SK-N-SH treated with all-trans-retinoic acid at 6 μM for 48 hours (cell line): ENCODE measurements around the gene TRIM50.
"Not testable (repeated sequence)": the region's sequence is repeated elsewhere in the genome, so short reads cannot be mapped to it uniquely, and the experiment has no call there.

Source experiments
- ATAC-seq: fragments of 200-7000 bp; cut with Tn5 transposase; 3 replicates; pipeline ENCODE4 v1.9.1; 2020; ENCODE audit warnings: mild to moderate bottlenecking, moderate library complexity
- ARNTL ChIP-seq: fragments of 450-650 bp; formaldehyde crosslinking; IDR thresholded peaks from 2 replicates; pipeline ENCODE4 v1.5.0; 2020; ENCODE audit warnings: low read depth, mild to moderate bottlenecking, moderate library complexity, borderline replicate concordance
- CSDC2 ChIP-seq: fragments of 250-450 bp; sonication (Bioruptor Pico); IDR thresholded peaks from 2 replicates; pipeline ENCODE4 v1.5.0; 2020; ENCODE audit warnings: mild to moderate bottlenecking, moderate library complexity
- ESRRG ChIP-seq: fragments of 250-450 bp; sonication (Bioruptor Pico); IDR thresholded peaks from 2 replicates; pipeline ENCODE4 v1.6.1; 2021; ENCODE audit warnings: mild to moderate bottlenecking
- GLIS3 ChIP-seq: fragments of 250-450 bp; sonication (Bioruptor Pico); IDR thresholded peaks from 2 replicates; pipeline ENCODE4 v1.5.0; 2020; ENCODE audit warnings: mild to moderate bottlenecking, moderate library complexity
- ISL1 ChIP-seq: fragments of 250-450 bp; sonication (Bioruptor Pico); IDR thresholded peaks from 2 replicates; pipeline ENCODE4 v2.1.2; 2022; ENCODE audit warnings: mild to moderate bottlenecking, moderate library complexity
- OSR1 ChIP-seq: fragments of 250-450 bp; sonication (Bioruptor Pico); IDR thresholded peaks from 2 replicates; pipeline ENCODE4 v1.8.0; 2022; ENCODE audit warnings: moderate library complexity, mild to moderate bottlenecking, inconsistent platforms
- PPARA ChIP-seq: fragments of 250-450 bp; sonication (Bioruptor Pico); IDR thresholded peaks from 2 replicates; pipeline ENCODE4 v1.5.0; 2020; ENCODE audit warnings: mild to moderate bottlenecking, borderline replicate concordance
- RARB ChIP-seq: fragments of 250-450 bp; sonication (Bioruptor Pico); IDR thresholded peaks from 2 replicates; pipeline ENCODE4 v1.8.0; 2021; ENCODE audit warnings: mild to moderate bottlenecking, moderate library complexity
- SNAI2 ChIP-seq: fragments of 250-450 bp; sonication (Bioruptor Pico); IDR thresholded peaks from 2 replicates; pipeline ENCODE4 v1.5.0; 2020; ENCODE audit warnings: mild to moderate bottlenecking, moderate library complexity
- TCF4 ChIP-seq: fragments of 250-450 bp; sonication (Bioruptor Pico); IDR thresholded peaks from 2 replicates; pipeline ENCODE4 v1.8.0; 2021; ENCODE audit warnings: mild to moderate bottlenecking, moderate library complexity, borderline replicate concordance
- TOX ChIP-seq: fragments of 250-450 bp; sonication (Bioruptor Pico); IDR thresholded peaks from 2 replicates; pipeline ENCODE4 v1.8.0; 2021; ENCODE audit warnings: mild to moderate bottlenecking, moderate library complexity, borderline replicate concordance
- ZC3H10 ChIP-seq: fragments of 250-450 bp; sonication (Bioruptor Pico); IDR thresholded peaks from 2 replicates; pipeline ENCODE4 v1.5.1; 2021; ENCODE audit warnings: mild to moderate bottlenecking, moderate library complexity
- ZNF565 ChIP-seq: fragments of 450-650 bp; formaldehyde crosslinking; conservative IDR thresholded peaks from 2 replicates; pipeline ENCODE4 v1.5.0; 2020; ENCODE audit warnings: low read depth, mild to moderate bottlenecking, moderate library complexity
- ZNF70 ChIP-seq: fragments of 450-650 bp; formaldehyde crosslinking; IDR thresholded peaks from 2 replicates; pipeline ENCODE4 v1.5.0; 2020; ENCODE audit warnings: mild to moderate bottlenecking, moderate library complexity
- TF ChIP-seq, protein P1 (sequence below): fragments of 250-450 bp; sonication (Bioruptor Pico); IDR thresholded peaks from 2 replicates; pipeline ENCODE4 v1.8.0; 2020; ENCODE audit warnings: mild to moderate bottlenecking, moderate library complexity, borderline replicate concordance
- TF ChIP-seq, protein P2 (sequence below): fragments of 250-450 bp; sonication (Bioruptor Pico); IDR thresholded peaks from 2 replicates; pipeline ENCODE4 v1.8.0; 2021; ENCODE audit warnings: low read depth, mild to moderate bottlenecking, moderate library complexity, borderline replicate concordance
- TF ChIP-seq, protein P3 (sequence below): fragments of 250-450 bp; sonication (Bioruptor Pico); IDR thresholded peaks from 2 replicates; pipeline ENCODE4 v1.5.1; 2020; ENCODE audit warnings: low read depth, mild to moderate bottlenecking, moderate library complexity
- TF ChIP-seq, protein P4 (sequence below): fragments of 250-450 bp; sonication (Bioruptor Pico); IDR thresholded peaks from 2 replicates; pipeline ENCODE4 v1.5.0; 2020; ENCODE audit warnings: mild to moderate bottlenecking, moderate library complexity
- TF ChIP-seq, protein P5 (sequence below): fragments of 250-450 bp; sonication (Bioruptor Pico); IDR thresholded peaks from 2 replicates; pipeline ENCODE4 v1.5.1; 2021; ENCODE audit warnings: mild to moderate bottlenecking, moderate library complexity

TRIM50 gene

DNA sequence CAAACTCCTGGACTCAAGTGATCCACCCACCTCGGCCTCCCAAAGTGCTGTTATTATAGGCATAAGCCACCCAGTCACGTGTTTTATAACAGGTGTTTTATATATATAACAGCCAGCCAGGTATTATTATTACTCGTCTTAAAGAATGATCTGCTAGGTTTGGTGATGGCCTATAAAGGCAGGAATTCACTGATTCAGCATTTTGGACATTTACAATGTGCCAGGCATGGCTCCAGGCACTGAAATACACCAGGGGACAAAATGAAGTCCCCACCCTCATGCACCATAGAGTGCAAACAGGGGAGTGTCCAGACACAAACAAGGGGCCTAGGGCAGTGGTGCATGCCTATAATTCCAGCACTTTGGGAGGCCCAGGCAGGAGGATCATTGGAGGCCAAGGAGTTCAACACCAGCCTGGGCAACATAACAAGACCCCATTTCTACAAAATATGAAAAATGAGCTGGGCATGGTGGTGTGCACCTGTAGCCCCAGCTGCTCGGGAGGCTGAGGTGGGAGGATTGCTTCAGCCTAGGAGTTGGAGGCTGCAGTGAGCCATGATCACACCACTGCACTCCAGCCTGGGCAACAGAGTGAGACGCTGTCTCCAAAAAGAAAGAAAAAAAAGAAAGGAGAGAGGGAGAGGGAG is 4.3 kb downstream of the TRIM50 start:
- not testable (repeated sequence) for ATAC-seq

DNA sequence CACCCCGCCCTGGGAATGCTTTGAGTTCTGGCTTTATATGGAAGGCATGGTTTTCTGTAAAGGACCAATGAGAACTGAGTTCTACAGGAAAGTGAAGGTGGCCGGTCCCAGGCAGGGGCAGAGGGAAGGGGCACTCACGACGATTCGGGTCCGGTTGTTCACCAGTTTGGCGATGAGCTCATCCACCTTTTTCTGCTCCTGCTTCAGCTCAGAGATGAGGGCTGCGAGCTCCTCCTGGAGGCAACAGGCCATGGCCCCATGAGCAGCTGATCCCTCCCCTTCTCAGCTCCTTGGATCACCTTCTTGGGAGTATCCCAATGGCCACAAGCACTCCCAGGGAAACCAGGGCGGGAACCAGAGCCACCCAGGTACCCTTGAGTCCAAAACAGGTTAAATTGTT is 7.9 kb downstream of the TRIM50 start:
- not testable (repeated sequence) for ATAC-seq

DNA sequence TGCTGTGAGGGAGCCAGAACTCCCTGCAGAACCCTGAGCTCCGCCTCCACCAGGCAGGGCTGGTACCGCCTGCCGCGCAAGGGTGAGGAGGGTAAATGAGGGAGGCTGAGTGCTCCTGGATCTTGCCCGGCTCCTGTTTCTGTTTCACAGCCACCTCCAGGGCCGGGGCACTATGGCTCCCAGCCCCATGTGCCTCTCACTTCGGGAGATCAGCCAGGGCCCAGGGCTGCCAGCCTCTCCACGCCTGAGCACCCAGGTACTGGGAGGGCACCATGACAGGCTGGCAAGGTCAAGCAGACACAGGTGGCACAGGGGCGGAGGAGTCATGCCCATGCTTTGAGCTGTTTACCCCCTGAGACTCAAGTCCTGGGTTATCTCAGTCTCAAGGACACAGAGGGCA is 8.3 kb downstream of the TRIM50 start:
- not testable (repeated sequence) for ATAC-seq

DNA sequence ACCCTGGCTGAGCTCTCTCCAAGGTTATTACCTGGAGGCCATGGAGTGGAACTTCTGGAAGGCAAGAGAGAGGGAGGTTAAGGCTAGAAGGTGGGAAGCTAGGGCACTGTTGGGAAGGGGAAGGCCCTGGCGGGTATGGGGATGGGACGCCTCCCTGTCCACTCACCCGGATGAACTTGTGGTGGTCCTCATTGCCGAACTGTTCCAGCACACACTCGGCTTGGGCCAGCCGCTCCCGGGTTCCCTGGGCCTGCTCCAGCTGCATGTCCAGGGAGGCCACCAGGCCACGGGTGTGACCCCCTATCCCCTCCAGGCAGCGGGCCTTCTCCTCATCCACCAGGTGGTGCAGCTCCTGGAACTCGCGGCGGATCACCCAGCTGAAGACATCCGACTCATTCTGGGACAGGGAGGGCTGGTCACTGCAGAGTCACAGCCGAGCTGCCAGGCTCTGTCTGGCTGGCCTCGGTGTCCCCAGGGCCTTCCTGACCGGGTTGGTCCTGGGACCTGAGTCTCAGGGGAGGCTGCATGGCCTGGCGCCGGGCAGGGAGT is 9.2 kb downstream of the TRIM50 start:
- peak; percentile 25; the same call in 2 of the 3 replicates for ATAC-seq

DNA sequence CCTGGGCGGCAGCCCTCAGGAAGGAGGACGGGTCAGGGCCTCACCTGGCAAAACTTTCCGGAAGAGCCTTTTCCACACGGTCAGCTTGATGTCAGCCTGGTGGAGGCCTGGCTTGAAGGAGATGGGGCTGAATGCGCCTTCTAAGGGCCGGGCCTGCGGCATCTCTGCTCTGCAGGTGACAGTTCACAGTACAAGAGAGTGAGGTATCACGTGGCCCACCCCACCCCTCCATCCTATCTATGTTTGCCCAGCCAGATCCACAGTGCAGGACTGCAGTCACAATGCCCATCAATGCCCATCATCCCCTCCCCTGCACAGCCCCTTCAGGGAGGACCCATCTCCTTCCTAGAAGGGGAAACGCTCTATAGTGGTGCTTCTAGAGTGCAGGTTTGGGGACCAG is 11.4 kb downstream of the TRIM50 start:
- ATAC-seq, result no peak
- TF ChIP-seq ZNF70 (CRISPR knock-in tag) (no peak), ISL1 (CRISPR knock-in tag) (no peak), SNAI2 (no peak), PPARA (CRISPR knock-in tag) (no peak), ARNTL (CRISPR knock-in tag) (no peak), CSDC2 (CRISPR knock-in tag) (no peak), ZC3H10 (CRISPR knock-in tag) (no peak)
- TF ChIP-seq, protein P1, sequence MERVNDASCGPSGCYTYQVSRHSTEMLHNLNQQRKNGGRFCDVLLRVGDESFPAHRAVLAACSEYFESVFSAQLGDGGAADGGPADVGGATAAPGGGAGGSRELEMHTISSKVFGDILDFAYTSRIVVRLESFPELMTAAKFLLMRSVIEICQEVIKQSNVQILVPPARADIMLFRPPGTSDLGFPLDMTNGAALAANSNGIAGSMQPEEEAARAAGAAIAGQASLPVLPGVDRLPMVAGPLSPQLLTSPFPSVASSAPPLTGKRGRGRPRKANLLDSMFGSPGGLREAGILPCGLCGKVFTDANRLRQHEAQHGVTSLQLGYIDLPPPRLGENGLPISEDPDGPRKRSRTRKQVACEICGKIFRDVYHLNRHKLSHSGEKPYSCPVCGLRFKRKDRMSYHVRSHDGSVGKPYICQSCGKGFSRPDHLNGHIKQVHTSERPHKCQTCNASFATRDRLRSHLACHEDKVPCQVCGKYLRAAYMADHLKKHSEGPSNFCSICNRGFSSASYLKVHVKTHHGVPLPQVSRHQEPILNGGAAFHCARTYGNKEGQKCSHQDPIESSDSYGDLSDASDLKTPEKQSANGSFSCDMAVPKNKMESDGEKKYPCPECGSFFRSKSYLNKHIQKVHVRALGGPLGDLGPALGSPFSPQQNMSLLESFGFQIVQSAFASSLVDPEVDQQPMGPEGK (CRISPR knock-in tag), result no peak
- TF ChIP-seq, protein P2, sequence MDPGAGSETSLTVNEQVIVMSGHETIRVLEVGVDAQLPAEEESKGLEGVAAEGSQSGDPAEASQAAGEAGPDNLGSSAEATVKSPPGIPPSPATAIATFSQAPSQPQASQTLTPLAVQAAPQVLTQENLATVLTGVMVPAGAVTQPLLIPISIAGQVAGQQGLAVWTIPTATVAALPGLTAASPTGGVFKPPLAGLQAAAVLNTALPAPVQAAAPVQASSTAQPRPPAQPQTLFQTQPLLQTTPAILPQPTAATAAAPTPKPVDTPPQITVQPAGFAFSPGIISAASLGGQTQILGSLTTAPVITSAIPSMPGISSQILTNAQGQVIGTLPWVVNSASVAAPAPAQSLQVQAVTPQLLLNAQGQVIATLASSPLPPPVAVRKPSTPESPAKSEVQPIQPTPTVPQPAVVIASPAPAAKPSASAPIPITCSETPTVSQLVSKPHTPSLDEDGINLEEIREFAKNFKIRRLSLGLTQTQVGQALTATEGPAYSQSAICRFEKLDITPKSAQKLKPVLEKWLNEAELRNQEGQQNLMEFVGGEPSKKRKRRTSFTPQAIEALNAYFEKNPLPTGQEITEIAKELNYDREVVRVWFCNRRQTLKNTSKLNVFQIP (CRISPR knock-in tag), result no peak
- TF ChIP-seq, protein P3, sequence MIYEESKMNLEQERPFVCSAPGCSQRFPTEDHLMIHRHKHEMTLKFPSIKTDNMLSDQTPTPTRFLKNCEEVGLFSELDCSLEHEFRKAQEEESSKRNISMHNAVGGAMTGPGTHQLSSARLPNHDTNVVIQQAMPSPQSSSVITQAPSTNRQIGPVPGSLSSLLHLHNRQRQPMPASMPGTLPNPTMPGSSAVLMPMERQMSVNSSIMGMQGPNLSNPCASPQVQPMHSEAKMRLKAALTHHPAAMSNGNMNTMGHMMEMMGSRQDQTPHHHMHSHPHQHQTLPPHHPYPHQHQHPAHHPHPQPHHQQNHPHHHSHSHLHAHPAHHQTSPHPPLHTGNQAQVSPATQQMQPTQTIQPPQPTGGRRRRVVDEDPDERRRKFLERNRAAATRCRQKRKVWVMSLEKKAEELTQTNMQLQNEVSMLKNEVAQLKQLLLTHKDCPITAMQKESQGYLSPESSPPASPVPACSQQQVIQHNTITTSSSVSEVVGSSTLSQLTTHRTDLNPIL (CRISPR knock-in tag), result no peak

DNA sequence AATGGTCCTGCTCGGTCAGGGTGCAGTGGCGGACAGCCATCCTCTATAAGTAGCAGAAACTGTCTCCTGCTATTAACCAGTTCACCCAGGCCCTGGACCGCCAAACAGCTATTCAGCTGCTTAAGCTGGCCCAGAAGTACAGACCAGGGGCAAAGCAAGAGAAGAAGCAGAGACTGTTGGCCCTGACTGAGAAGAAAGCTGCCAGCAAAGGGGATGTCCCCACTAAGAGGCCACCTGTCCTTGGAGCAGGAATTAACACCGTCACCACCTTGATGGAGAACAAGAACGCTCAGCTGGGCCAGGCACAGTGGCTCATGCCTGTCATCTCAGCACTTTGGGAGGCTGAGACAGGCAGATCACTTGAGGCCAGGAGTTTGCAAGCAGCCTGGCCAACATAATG is 13.6 kb downstream of the TRIM50 start:
- TF ChIP-seq ZC3H10 (CRISPR knock-in tag), result no peak
- TF ChIP-seq, protein P3 (CRISPR knock-in tag), result no peak
- no peak for TF ChIP-seq GLIS3
- no peak for ATAC-seq

DNA sequence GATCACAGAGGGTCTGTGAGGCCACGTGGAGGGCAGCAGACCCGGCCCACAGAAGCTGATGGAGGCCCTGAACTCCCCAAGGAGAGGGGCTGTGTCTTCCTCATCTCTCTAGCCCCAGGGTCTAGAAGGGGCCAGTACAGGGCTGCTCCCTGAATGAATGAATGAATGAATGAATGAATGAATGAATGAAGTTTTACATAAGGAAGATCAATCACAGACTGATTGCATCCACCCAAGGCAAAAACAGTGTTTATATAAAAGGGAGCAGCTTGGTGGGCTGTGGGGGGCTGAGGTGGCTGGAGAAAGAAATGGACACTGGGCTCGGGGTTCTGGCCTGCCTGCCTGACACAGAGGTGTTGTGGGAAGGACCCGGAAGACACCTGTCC is 14.4 kb downstream of the TRIM50 start:
- no peak for TF ChIP-seq ZNF70 (CRISPR knock-in tag)
- TF ChIP-seq SNAI2, result no peak
- TF ChIP-seq OSR1 (CRISPR knock-in tag), result no peak
- TF ChIP-seq, protein P4, sequence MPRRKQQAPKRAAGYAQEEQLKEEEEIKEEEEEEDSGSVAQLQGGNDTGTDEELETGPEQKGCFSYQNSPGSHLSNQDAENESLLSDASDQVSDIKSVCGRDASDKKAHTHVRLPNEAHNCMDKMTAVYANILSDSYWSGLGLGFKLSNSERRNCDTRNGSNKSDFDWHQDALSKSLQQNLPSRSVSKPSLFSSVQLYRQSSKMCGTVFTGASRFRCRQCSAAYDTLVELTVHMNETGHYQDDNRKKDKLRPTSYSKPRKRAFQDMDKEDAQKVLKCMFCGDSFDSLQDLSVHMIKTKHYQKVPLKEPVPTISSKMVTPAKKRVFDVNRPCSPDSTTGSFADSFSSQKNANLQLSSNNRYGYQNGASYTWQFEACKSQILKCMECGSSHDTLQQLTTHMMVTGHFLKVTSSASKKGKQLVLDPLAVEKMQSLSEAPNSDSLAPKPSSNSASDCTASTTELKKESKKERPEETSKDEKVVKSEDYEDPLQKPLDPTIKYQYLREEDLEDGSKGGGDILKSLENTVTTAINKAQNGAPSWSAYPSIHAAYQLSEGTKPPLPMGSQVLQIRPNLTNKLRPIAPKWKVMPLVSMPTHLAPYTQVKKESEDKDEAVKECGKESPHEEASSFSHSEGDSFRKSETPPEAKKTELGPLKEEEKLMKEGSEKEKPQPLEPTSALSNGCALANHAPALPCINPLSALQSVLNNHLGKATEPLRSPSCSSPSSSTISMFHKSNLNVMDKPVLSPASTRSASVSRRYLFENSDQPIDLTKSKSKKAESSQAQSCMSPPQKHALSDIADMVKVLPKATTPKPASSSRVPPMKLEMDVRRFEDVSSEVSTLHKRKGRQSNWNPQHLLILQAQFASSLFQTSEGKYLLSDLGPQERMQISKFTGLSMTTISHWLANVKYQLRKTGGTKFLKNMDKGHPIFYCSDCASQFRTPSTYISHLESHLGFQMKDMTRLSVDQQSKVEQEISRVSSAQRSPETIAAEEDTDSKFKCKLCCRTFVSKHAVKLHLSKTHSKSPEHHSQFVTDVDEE (CRISPR knock-in tag), result no peak
- TF ChIP-seq, protein P5, sequence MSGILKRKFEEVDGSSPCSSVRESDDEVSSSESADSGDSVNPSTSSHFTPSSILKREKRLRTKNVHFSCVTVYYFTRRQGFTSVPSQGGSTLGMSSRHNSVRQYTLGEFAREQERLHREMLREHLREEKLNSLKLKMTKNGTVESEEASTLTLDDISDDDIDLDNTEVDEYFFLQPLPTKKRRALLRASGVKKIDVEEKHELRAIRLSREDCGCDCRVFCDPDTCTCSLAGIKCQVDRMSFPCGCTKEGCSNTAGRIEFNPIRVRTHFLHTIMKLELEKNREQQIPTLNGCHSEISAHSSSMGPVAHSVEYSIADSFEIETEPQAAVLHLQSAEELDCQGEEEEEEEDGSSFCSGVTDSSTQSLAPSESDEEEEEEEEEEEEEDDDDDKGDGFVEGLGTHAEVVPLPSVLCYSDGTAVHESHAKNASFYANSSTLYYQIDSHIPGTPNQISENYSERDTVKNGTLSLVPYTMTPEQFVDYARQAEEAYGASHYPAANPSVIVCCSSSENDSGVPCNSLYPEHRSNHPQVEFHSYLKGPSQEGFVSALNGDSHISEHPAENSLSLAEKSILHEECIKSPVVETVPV (CRISPR knock-in tag), result no peak
- TF ChIP-seq ZNF565, result no peak
- no peak for TF ChIP-seq CSDC2 (CRISPR knock-in tag)
- TF ChIP-seq ARNTL (CRISPR knock-in tag), result no peak
- TF ChIP-seq ESRRG (CRISPR knock-in tag), result no peak
- no peak for TF ChIP-seq PPARA (CRISPR knock-in tag)
- no peak for TF ChIP-seq TOX (CRISPR knock-in tag)
- TF ChIP-seq RARB (CRISPR knock-in tag), result no peak
- TF ChIP-seq TCF4, result no peak
- ATAC-seq, result no peak
